Measurements from ENCODE around the gene PHF10. TPM values are rescaled to one million over a fixed set of nuclear protein-coding genes. Genes with fewer than 3 reads are reported as not detected.

PHF10 gene
- total RNA-seq, 1 donor: 64.5 TPM

DNA sequence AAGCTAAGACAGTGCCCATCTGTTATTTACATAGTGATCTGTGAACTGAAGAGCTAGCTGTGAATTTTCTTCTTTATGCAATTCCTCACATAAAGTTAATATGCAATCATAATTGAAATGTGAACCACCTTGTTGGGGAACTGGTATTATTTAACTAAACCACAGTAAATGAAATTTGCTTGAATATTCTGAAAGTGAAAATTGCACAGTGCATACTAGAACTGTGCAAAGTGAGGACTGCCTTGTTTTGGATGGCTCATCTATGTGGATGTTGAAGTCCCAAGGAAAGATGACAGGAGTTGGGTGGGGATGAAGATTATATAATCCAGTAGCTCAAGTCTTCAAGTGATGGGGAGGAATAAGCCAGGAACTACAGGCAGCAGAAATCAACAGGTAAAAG lies 5.7 kb upstream of the PHF10 start:
- Histone ChIP-seq H3K27me3 (ENCODE audit: insufficient read depth, low read length) (peaks cover 4% of the 10 kb centered on the region), H3K4me3 (ENCODE audit: low read length) (no peak overlapping the region), H3K9me3 (ENCODE audit: low read depth, low read length) (no peaks in the 10 kb centered on the region), H3K4me1 (ENCODE audit: insufficient read depth, low read length) (peaks cover 7% of the 10 kb centered on the region)

DNA sequence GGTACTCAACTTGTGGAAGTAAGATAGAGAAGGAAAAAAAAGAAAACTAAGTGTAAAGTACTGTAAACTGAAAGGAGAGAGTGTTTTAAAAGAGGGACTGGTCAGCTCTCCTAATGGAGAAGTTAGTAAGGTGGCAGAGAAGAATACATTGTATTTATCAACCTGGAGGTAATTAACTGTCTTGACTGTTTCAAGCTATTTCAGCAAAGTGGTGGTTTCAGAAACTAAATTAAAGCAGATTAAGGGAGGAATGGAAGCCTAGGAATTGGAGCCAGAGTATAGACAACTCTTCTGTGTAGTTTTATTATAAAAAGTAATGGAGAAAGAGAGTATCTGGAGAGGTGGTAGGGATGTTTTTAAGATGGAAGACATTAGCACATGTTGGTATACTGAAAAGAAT lies 2.7 kb upstream of the PHF10 start:
- Histone ChIP-seq H3K27me3 (ENCODE audit: insufficient read depth, low read length) (no peaks in the 10 kb centered on the region), H3K4me3 (ENCODE audit: low read length) (no peak overlapping the region), H3K9me3 (ENCODE audit: low read depth, low read length) (no peaks in the 10 kb centered on the region), H3K4me1 (ENCODE audit: insufficient read depth, low read length) (peaks cover 15% of the 10 kb centered on the region)

DNA sequence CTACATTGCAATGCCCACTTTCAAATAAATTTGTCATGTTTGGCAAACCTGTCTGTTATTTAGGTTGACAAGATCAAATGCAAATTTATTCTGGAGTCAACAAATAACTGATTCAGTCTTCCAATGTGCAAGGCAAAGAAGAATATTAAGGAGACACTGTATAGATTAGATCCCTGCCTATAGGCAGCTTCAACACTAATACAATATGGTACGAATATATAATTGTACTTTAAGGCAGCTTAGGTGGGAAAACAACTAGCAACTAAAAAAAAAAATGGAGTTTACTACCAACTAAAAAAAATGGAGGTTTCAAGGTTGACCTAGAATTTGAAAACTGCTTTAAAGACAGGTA lies 1.7 kb upstream of the PHF10 start:
- Histone ChIP-seq H3K4me1 (ENCODE audit: insufficient read depth, low read length) (peaks cover 18% of the 10 kb centered on the region), H3K9me3 (ENCODE audit: low read depth, low read length) (no peaks in the 10 kb centered on the region), H3K4me3 (ENCODE audit: low read length) (no peak overlapping the region), H3K27me3 (ENCODE audit: insufficient read depth, low read length) (no peaks in the 10 kb centered on the region)

GRCh38 chr6:169725125-169726048 lies 1.1 kb upstream of the PHF10 start:
- H3K9me3 ChIP-seq (ENCODE audit: low read depth, low read length): no peaks in the 10 kb centered on the region
- no peaks in the 10 kb centered on the region for H3K27me3 ChIP-seq (ENCODE audit: insufficient read depth, low read length)
- peaks cover 18% of the 10 kb centered on the region for H3K4me1 ChIP-seq (ENCODE audit: insufficient read depth, low read length)
- H3K4me3 ChIP-seq (ENCODE audit: low read length): peak overlapping the region; percentile 46

DNA sequence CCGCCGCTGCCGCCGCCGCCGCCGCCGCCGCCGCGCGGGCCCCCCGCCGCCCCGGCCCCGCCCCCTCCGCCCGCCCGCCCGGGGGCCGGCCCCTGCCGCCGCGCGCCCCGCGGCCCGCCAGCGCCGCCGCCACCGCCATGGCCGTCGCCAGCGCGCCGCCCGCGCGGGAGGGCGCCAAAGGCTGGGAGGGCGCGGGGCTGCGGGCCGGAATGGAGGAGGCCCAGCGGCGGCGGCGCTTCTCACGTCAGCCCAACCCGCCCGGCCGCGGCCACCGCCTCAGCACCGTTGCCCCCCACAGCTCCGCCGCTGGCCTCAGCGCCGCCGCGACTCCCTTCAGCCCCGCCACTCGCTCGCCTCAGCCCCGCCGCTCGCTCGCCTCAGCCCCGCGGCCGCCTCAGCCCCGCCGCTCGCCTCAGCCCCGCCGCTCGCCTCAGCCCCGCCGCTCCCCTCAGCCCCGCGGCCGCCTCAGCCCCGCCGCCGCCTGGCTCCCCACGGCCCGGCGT lies 258 bp downstream of the PHF10 start:
- Histone ChIP-seq H3K4me3 (ENCODE audit: low read length) (peak overlapping the region; percentile 30), H3K9me3 (ENCODE audit: low read depth, low read length) (no peaks in the 10 kb centered on the region), H3K4me1 (ENCODE audit: insufficient read depth, low read length) (peaks cover 18% of the 10 kb centered on the region), H3K27me3 (ENCODE audit: insufficient read depth, low read length) (no peaks in the 10 kb centered on the region)

DNA sequence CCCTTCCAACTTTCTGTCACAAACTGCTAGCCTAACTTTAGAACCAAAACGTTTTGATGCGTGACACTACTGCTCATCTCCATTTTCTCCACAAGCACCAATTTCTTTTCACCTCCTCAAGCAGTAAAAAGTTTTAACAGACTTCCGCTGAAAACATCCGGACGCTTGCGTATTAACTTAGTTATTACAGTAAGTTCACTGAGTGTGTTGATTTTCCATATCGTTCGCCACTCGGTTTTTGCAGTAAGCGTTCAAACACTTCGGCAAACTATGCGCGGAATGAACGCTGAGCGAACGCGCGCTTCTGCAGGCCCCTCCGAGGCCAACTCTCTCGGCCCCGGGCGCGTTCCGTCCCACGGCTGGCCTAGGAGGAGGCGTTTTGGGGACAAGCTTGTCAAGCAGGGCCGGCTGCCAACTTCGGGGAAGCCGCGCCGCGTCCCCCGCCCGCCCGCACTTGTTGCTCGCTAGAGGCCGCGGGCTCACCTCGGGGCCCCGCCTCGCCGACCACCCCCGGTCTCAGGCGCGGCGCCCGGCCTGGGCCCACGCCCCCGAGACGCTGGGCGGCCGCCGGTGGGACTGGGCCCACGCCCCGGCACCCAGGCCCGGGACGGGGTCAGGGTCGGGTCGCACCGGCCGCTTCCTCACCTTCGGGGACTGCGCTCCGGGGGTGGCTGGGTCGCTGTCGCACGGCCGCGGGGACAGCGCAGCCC lies 945 bp downstream of the PHF10 start:
- H3K4me3 ChIP-seq (ENCODE audit: low read length): peak overlapping the region; percentile 57
- no peaks in the 10 kb centered on the region for H3K9me3 ChIP-seq (ENCODE audit: low read depth, low read length)
- peaks cover 18% of the 10 kb centered on the region for H3K4me1 ChIP-seq (ENCODE audit: insufficient read depth, low read length)
- no peaks in the 10 kb centered on the region for H3K27me3 ChIP-seq (ENCODE audit: insufficient read depth, low read length)

- H3K27me3 ChIP-seq (ENCODE audit: insufficient read depth, low read length): no peaks in the 10 kb centered on the region
- H3K4me1 ChIP-seq (ENCODE audit: insufficient read depth, low read length): peaks cover 18% of the 10 kb centered on the region
- H3K4me3 ChIP-seq (ENCODE audit: low read length): peak overlapping the region; percentile 57
- H3K9me3 ChIP-seq (ENCODE audit: low read depth, low read length): no peaks in the 10 kb centered on the region
Observed at GRCh38 chr6:169722362-169723199, 1.7 kb downstream of the PHF10 start.

DNA sequence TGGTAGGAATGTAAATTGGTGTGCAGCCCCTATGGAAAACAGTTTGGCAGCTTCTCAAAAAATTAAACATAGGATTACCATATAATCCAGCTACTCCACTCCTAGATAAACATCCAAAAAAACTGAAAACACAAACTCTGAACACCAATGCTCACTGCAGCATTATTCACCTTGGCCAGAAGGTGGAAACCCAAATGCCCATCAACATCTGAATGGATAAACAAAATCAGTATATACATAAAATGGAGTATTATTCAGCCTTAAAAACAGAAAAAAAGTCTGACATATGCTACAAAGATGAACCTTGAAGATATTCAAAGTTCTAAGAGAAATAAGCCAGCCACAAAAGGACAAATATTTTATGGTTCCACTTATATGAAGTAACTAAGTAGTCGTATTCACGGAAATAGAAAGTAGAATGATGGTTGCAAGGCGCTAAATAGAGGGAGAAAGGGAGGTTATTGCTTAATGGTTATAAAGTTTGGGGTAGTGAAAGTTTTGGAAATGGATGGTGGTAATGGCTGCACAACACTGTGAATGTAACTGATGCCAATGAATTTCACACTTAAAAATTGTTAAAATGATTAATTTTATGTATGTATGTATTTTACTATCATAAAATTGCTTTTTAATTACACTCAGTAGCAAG lies 4.0 kb downstream of the PHF10 start:
- H3K9me3 ChIP-seq (ENCODE audit: low read depth, low read length): no peaks in the 10 kb centered on the region
- H3K27me3 ChIP-seq (ENCODE audit: insufficient read depth, low read length): no peaks in the 10 kb centered on the region
- peaks cover 14% of the 10 kb centered on the region for H3K4me1 ChIP-seq (ENCODE audit: insufficient read depth, low read length)
- no peak overlapping the region for H3K4me3 ChIP-seq (ENCODE audit: low read length)

DNA sequence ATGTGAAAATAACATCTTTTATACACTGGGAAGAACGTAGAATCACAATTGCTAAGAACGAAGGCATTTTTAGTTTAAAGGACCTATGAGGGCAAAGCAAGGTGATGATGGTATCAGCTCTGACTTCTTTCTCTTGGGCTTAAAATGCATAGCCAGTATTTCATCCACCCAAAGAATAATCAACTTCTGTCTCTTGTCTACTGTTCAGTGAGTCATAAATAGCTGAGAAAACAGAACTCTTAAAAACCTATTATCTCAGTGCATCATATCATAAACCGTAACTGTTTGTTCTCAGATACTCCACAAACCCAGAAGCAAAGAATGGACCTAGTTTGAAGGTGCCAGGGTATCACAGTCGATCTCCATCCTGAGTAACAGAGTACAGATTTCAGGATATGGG lies 5.2 kb downstream of the PHF10 start:
- Histone ChIP-seq H3K4me3 (ENCODE audit: low read length) (no peak overlapping the region), H3K27me3 (ENCODE audit: insufficient read depth, low read length) (no peaks in the 10 kb centered on the region), H3K9me3 (ENCODE audit: low read depth, low read length) (no peaks in the 10 kb centered on the region), H3K4me1 (ENCODE audit: insufficient read depth, low read length) (peaks cover 9% of the 10 kb centered on the region)

DNA sequence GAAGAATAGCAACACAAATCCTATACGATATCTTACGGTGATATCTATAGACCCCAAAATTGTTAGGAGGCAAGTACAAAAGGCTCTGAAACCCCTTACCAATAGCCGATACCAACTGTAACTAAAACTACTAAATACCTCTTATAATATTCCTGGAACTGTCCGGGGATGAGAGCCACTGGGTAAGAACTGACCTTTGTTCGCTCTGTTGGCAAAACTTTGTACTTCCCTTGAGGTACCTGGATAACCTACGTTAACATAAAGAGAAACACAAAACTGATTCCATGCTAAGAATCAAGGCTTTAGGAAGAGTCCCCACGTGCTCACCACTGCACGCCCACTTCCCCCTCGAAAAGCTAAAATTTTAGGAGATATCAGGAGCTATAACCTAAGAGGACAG lies 9.7 kb downstream of the PHF10 start:
- Histone ChIP-seq H3K9me3 (ENCODE audit: low read depth, low read length) (no peaks in the 10 kb centered on the region), H3K27me3 (ENCODE audit: insufficient read depth, low read length) (no peaks in the 10 kb centered on the region), H3K4me1 (ENCODE audit: insufficient read depth, low read length) (no peaks in the 10 kb centered on the region), H3K4me3 (ENCODE audit: low read length) (no peak overlapping the region)

DNA sequence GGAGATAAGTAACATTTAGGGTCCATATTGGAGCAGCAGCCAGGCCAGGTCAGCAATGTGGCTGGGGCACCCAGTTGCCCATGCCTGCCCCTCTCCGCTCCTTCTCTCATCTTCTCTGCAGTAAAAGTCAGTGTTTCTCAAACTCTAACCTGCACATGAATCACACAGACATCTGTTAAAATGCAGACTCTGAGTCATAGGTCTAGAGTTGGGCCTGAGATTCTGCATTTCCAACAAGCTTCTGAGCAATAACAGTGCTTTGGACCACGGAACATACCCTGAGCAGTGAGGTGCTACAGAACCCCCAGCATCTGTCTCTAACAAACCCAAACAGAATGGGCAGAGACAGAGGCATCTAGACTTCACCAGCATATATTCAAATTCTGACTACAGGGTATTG lies 10.1 kb downstream of the PHF10 start:
- no peaks in the 10 kb centered on the region for H3K9me3 ChIP-seq (ENCODE audit: low read depth, low read length)
- H3K27me3 ChIP-seq (ENCODE audit: insufficient read depth, low read length): no peaks in the 10 kb centered on the region
- H3K4me3 ChIP-seq (ENCODE audit: low read length): no peak overlapping the region
- no peaks in the 10 kb centered on the region for H3K4me1 ChIP-seq (ENCODE audit: insufficient read depth, low read length)

- Histone ChIP-seq H3K27me3 (ENCODE audit: insufficient read depth, low read length) (no peaks in the 10 kb centered on the region), H3K9me3 (ENCODE audit: low read depth, low read length) (no peaks in the 10 kb centered on the region), H3K4me3 (ENCODE audit: low read length) (no peak overlapping the region), H3K4me1 (ENCODE audit: insufficient read depth, low read length) (no peaks in the 10 kb centered on the region)
Observed at GRCh38 chr6:169710009-169710408, 14.3 kb downstream of the PHF10 start.

DNA sequence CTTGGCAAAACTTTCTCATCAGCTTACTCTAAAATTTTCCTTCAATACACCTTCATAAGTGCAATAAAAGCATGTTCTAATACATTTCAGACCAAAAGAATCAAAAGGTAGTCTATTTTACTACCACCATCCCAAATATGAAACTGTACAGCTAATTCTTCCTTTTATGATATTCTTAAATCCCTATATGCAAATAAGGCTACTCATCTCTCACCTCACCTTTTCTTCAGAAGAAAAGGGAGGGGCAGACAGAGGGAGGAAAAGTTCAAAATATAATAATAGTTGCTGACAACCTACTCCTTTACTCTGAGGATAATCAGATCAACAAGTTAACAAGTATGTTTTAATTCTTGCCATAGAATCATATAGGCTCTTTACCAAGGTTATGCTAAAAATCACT lies 15.0 kb downstream of the PHF10 start:
- H3K27me3 ChIP-seq (ENCODE audit: insufficient read depth, low read length): no peaks in the 10 kb centered on the region
- peaks cover under 1% of the 10 kb centered on the region for H3K4me1 ChIP-seq (ENCODE audit: insufficient read depth, low read length)
- no peaks in the 10 kb centered on the region for H3K9me3 ChIP-seq (ENCODE audit: low read depth, low read length)
- H3K4me3 ChIP-seq (ENCODE audit: low read length): no peak overlapping the region

GRCh38 chr6:169707772-169708171 lies 16.5 kb downstream of the PHF10 start:
- Histone ChIP-seq H3K27me3 (ENCODE audit: insufficient read depth, low read length) (no peaks in the 10 kb centered on the region), H3K4me3 (ENCODE audit: low read length) (no peak overlapping the region), H3K4me1 (ENCODE audit: insufficient read depth, low read length) (peaks cover 15% of the 10 kb centered on the region)

More at GRCh38 chr6:169707772-169708171, 16.5 kb downstream of the PHF10 start:
- H3K9me3 ChIP-seq (ENCODE audit: low read depth, low read length): no peaks in the 10 kb centered on the region
